Umbilical cord (tissue), 2 donors: Measurements from ENCODE around the gene CYP17A1. TPM values are rescaled to one million over a fixed set of nuclear protein-coding genes. Genes with fewer than 3 reads are reported as not detected.

Experiments used
- DNase-seq: peaks from one replicate; pipeline ENCODE4 v3.0.0-alpha.2; 2015; ENCODE audit warnings: low spot score
- total RNA-seq: library from RNA; depleted of rRNA; stranded (reverse); fragments of >200 nt; gene quantifications from one replicate; pipeline ENCODE4 v1.2.3, GENCODE V29; 2014; ENCODE audit warnings: low replicate concordance; ENCODE audit not compliant: insufficient read depth

The CYP17A1 gene
- total RNA-seq, 1 donor from 2014 or later: 1.2 TPM

GRCh38 chr10:102804382-102805055 is 32.7 kb downstream of the CYP17A1 start:
- no peak for DNase-seq

- peak; percentile 90 for DNase-seq
These were observed 34.2 kb downstream of the CYP17A1 start for GRCh38 chr10:102802920-102803534.

GRCh38 chr10:102801978-102802377 is 35.2 kb downstream of the CYP17A1 start:
- DNase-seq: no peak

- peak; percentile 79 for DNase-seq
These were observed 35.7 kb downstream of the CYP17A1 start for GRCh38 chr10:102801496-102801895.

- no peak for DNase-seq
These were observed 36.4 kb downstream of the CYP17A1 start for GRCh38 chr10:102800611-102801335.

GRCh38 chr10:102799691-102800471 is 37.3 kb downstream of the CYP17A1 start:
- DNase-seq: no peak

- peak; percentile 88 for DNase-seq
These were observed 40.6 kb downstream of the CYP17A1 start for GRCh38 chr10:102796407-102797176.

- no peak for DNase-seq
These were observed 41.5 kb downstream of the CYP17A1 start for GRCh38 chr10:102795453-102796406.

GRCh38 chr10:102791754-102792395 is 45.3 kb downstream of the CYP17A1 start:
- no peak for DNase-seq

GRCh38 chr10:102785818-102786217 is 51.4 kb downstream of the CYP17A1 start:
- DNase-seq: no peak

GRCh38 chr10:102783568-102783967 is 53.6 kb downstream of the CYP17A1 start:
- no peak for DNase-seq

GRCh38 chr10:102782673-102783551 is 54.3 kb downstream of the CYP17A1 start:
- peak; percentile 59 for DNase-seq

GRCh38 chr10:102781921-102782557 is 55.2 kb downstream of the CYP17A1 start:
- DNase-seq: peak; percentile 64

- peak; percentile 70 for DNase-seq
These were observed 55.9 kb downstream of the CYP17A1 start for GRCh38 chr10:102781090-102781920.
